Measurements from ENCODE around the gene WASHC2A.
"Not testable (repeated sequence)": the region's sequence is repeated elsewhere in the genome, so short reads cannot be mapped to it uniquely, and the experiment has no call there.

Gene WASHC2A, protein sequence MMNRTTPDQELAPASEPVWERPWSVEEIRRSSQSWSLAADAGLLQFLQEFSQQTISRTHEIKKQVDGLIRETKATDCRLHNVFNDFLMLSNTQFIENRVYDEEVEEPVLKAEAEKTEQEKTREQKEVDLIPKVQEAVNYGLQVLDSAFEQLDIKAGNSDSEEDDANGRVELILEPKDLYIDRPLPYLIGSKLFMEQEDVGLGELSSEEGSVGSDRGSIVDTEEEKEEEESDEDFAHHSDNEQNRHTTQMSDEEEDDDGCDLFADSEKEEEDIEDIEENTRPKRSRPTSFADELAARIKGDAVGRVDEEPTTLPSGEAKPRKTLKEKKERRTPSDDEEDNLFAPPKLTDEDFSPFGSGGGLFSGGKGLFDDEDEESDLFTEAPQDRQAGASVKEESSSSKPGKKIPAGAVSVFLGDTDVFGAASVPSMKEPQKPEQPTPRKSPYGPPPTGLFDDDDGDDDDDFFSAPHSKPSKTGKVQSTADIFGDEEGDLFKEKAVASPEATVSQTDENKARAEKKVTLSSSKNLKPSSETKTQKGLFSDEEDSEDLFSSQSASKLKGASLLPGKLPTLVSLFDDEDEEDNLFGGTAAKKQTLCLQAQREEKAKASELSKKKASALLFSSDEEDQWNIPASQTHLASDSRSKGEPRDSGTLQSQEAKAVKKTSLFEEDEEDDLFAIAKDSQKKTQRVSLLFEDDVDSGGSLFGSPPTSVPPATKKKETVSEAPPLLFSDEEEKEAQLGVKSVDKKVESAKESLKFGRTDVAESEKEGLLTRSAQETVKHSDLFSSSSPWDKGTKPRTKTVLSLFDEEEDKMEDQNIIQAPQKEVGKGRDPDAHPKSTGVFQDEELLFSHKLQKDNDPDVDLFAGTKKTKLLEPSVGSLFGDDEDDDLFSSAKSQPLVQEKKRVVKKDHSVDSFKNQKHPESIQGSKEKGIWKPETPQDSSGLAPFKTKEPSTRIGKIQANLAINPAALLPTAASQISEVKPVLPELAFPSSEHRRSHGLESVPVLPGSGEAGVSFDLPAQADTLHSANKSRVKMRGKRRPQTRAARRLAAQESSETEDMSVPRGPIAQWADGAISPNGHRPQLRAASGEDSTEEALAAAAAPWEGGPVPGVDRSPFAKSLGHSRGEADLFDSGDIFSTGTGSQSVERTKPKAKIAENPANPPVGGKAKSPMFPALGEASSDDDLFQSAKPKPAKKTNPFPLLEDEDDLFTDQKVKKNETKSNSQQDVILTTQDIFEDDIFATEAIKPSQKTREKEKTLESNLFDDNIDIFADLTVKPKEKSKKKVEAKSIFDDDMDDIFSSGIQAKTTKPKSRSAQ (N-terminal part only)

DNA sequence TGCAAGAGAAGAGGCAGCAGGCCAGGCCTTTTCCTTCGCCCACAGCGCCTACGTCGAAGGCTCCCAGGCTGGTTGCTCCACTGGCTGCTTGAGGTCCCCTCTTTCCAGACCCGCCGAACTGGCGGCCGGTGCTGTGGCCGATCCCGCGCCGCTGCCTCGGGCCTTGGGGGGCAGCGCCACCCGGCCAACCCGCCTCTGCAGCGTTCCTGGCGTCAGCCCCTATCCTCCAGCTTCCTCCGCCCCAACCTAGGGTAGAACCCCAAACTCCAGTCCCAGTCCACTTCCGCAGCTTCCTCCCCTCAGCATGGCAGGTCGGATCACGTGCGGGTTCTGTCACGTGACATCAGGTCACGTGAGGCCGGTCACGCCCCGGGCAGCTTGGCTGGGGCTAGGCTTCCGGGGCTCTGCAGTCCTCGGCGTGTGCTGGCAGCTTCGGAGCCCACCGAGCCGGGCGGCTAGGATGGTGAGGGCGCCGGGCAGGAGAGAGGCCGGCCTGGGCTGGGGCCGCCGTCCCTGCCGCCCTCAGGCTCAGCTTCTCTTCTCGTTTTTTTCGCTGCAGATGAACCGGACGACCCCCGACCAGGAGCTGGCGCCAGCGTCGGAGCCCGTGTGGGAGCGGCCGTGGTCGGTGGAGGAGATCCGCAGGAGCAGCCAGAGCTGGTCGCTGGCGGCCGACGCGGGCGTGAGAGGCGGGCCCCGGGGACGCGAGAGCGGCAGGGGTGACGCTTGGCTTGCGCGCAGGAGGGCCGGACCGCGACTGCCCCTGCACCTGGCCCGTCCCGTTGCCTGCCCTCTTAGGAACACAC, at the start of gene WASHC2A:
TSS of gene WASHC2A (plus strand) at position 409 of the 806 bp plus-strand sequence. CDS start at position 461, 52 bp downstream.
- peak; percentile 90 to 92 for DNase-seq

DNA sequence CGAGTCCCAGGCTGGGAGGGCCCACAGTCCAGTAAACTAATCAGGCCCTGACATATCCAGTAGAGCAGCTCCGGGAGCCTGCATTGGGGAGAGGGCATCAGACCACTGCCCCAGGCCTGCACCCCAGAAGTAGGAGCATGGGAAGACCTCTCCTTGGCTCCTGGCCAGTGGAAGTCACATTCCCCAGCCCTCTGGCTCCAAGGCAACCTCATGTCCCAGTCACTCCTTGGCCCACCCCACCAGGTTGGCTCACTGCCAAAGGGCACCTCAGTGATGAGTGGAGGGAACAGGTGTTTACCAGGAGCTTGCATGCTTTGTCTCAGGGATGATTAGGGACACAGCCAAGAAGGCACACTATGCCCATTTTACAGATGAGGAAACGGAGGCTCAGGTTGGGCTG, 48.5 kb upstream of the WASHC2A start:
- DNase-seq = not testable (repeated sequence)

DNA sequence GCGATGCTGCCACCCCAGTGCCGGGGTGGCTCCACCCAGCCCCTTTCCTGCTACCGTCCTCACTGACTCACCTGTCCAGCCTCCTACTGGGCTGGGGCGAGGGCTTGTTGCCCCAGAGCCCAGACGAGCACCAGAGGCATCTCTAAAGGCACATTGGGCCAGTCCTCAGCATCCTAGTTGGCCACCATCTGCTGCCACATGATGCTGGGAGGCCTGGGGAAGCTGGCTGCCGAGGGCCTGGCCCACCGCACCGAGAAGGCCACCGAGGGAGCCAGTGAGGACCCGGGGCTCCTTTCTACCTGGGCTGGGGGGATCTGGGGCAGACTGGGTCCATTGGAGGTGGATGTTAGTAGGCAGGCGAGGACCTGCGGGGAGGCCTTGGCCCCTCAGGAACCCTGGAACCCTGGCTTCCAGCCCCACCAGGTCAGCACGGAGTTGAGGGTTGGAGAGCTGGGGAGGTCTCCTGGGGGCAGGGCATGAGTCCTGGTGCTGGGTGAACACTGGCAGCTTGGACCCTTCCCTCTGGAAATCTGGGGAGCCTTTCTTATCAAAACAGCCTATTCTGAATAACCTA, 47.2 kb upstream of the WASHC2A start:
- DNase-seq = not testable (repeated sequence)

DNA sequence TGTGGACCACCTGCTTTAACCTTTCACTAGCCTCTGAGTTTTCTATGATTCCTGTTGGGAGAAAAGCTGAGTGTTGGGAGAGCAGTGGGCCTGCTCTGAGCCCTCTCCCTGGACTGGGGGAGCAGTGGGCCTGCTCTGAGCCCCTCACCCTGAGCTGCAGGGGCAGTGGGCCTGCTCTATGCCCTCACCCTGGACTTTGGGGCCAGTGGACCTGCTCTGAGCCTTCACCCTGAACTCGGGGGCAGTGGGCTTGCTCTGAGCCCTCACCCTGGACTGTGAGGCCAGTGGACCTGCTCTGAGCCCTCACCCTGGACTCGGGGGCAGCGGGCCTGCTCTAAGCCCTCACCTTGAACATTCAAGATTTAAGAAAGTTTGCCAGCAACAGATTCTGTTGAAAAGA, 46.1 kb upstream of the WASHC2A start:
- DNase-seq = no peak

DNA sequence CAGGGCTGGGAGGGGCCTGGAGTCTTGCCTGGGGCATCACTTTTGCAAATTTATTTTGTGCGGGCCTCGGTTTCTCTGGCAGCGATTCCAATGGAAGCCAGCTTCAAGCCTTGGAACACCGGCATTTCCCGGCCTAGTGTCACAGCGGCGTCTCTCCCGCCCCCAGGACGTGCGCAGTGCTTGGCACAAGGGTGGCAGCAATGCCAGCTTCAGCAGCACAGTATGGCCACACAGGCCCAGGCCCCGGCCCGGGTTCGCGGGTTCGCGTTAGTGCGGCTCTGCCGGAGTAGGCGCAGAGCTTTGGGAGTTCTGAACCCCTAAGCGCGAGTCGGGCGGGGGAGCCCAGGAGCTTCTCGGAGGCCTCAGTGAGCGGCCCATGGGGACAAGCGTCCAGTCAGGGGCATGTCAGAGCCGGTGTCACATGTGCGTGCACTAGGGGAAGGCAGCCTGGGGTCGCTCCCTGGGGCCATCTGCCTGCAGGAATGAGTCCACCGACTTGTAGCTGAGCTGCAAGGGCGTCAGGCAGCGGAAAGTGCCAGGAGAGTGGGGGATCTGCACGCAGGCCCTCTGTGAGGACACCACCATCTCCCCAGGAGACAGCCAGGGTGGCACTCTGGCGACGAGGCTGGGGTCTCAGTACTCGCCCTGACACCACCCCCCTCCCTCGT, 42.9 kb upstream of the WASHC2A start:
- DNase-seq = not testable (repeated sequence)

DNA sequence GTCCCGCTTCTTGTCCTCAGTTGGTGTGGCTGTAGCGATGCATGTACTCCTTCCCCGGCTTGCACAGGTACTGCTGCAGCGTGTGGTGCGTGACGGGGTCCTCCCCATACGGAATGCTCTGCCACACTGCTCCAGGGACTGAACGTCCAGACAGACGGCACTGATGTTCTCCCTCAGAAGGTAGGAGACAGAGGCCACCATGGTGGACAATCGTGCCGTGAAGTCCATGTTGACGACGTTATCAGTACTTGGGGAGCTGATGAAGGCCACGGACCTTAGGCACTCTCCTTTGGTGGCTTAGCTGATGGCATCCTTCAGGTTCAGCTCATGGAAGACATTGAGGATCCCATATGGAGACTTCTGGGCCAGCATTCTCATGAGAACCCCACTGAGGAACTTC, 42.1 kb upstream of the WASHC2A start:
- DNase-seq = no peak

DNA sequence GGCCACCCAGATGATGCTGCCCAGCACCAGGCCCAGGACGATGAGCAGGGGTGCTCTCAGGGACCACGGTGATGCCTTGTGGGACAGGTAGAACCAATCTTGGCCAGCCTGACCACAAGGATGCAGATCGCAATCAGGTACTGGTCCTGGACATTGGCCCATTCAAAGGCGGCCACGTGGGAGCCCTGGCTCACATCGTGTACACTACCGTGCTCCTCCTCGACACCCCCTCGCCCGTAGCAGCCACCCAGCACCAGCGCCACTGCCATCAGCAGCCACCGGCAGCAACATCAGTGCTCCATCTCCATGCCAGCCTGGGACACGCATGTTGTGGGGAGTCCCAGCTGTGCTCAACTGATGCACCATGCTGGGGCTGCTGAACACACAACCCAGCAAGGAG, 40.6 kb upstream of the WASHC2A start:
- DNase-seq = no peak

DNA sequence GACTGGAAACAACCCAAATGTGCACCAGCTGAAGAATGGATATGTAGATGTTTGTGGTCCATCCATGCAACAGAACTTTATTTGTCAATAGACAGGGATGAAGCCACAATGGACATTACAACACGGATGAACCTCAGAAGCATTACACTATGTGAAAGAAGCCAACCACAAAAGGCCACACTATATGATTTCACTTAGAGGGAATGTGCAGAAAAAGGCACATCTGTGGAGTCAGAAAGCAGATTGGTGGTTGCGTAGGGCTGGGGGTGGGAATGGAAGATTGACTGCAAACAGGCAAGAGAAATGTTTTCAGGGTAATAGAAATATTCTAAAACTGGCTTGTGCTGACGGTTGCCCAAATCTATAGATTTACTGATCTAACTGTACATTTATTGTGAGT, 34.3 kb upstream of the WASHC2A start:
- DNase-seq = no peak

DNA sequence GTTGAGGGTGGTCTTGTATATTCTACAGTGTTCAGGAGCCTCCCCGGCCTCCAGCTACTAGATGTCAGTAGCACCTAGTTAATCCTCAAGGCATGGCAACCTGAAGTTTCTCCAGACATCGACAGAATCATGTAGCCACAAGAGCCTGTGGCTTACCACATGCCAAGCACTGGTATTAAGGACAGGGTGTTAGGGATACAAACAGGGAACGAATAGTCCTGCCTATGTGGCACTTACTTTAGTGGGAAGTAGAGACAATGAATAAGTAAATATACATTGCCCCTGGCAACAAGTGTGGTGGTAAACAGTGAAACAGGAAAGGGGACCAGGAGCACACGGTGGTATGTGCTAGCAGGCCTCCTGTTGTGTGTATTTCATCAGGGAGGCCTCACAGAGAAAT, 32.4 kb upstream of the WASHC2A start:
- not testable (repeated sequence) for DNase-seq

DNA sequence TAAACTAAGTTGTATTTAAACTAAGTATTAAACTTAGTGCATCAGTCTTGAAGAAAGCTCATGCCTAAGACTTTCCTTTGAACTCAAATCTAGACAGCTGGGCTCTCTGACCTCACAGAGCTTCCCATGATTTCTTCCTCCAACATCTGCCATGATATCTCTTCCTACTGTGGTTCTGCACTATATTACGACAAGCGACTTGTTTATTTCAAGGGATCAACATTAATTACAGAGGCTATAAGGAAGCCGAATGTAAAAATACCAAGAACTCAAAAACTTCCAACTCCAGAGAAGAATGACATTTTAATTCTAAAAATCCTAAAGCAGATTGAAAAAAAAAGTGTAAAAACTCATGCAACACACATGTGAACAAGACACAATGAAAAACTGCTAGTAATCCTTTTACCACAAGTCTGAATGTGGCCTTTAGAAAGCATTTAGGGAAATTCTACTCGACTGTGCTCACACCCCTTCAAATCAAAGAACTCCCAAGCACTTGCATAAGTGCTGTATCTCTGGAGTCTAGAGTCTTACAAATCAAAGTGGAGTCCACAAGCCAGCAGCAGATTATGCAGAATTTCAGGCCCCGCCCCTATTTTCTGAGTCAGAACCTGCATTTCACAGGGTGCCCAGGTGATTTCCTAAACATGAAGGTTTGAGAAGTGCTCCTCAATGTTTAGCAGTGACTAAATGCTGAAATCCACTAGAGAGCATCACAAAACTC, 22.7 kb upstream of the WASHC2A start:
- no peak for DNase-seq

DNA sequence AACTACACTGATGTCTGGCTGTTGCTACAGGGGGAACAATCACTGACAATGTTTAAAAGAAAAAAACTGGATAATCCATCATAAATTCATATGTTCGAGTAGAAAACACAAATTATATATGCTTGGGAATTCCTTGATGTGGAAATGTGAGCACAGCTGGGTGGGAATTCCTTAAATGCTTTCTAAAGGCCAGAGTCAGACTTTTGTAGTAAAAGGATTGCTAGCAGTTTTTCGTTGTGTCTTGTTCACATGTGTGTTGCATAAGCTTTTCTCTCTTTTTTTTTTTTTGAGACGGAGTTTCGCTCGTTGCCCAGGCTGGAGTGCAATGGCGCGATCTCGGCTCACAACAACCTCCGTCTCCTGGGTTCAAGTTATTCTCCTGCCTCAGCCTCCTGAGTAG, 21.3 kb upstream of the WASHC2A start:
- not testable (repeated sequence) for DNase-seq

DNA sequence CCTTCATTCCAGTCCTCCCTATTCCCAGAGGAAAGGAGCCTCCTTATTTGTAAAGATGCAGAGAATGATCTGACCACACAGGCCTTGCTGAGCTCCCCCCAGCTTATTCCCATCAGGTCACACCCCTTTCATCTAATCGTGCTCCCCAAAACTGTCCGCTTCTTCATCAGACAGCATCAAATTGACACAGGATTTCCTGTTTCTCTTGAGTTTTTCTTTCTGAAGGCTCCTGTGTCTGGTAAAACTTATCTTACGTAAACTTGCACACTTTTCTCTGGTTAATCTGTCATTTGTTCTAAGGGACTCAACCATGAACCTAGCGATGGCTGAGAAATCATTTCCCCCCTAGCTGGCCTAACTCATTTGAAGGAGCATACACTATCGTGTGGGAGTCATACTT, 20.2 kb upstream of the WASHC2A start:
- not testable (repeated sequence) for DNase-seq

DNA sequence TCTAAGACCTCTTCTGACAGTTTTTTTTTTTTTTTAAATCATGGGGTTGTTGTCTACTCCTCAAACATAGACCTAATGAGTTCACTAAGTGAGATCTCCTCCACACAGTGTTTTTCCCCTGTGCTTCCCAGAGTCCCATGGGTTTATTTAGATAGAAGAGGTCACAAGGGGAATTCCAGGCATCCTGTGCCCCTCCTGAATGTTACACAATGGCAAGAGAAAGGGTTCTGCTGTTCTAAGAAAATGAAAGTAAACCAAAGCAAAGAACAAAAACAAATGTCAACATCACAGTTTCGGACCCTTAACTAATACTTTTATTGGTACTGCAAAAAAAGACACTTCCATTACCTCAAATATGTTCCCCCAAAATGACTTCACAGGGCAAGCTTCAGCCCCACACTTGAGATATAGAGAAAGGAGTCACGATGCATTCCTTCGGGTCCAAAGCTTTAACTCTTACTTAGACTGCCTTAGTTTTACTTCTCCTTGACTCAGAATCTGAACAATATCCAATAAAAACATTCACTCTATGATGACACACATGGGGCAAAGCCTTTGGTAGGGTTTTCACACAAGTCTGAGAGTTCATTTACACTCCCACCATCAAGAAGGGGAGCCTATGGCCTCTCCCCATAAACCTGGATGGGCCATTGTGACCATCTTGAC, 15.6 kb upstream of the WASHC2A start:
- not testable (repeated sequence) for DNase-seq

DNA sequence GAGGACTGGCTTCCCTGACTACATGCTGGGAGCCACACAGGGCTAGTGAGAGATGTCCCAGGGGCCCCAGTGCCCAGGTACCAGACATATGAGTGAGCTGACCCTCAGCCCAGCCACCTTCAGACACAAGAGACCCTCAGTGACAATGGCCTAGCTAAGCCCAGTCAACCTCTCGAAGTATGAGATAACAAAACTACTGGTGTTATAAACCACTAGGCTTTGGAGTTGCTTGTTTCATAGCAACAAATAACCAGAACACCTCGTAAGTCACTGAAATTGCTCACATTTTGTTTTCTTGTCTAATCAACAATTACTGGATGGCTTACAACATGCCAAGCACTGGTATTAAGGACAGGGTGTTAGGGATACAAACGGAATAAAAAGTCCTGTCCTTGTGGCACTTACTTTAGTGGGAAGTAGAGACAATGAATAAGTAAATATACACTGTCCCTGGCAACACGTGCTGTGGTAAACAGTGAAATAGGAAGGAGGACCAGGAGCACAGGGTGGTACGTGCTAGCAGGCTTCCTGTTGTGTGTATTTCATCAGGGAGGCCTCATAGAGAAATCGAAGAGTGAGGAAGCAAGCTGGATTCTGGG, 14.9 kb upstream of the WASHC2A start:
- not testable (repeated sequence) for DNase-seq

DNA sequence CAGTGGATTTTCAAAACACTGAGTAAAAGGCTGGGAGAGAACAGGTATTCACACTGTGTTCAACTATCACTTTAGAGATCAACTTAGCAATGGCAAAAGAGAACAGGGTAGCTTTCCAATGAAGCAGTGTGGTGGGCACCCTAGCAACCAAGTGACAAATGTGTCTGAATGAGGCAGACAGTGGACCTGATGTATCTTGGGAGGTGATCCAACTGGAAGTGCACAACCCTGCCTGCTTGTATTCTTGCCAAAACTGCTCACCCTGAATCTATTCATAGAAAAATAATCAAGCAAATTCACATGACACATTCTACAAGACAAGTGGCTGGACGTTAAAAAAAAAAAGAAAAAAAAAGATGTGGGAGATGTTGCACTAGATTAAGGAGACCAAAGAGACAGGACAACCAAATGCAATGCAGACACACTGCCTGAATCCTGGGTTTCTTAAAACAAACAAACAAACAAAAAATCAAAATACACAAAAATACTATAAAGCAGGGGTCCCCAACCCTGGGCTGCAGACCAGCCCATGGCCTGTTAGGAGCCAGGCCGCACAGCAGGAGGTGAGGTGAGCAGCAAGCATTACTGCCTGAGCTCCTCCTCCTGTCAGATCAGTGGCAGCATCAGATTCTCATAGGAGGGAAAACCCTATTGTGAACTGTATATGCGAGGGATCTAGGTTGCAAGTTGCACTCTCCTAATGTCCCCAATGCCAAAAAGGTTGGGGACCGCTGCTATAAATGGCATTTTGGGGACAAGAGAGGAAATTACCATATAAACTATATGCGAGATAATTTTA, 12.1 kb upstream of the WASHC2A start:
- DNase-seq = not testable (repeated sequence)

DNA sequence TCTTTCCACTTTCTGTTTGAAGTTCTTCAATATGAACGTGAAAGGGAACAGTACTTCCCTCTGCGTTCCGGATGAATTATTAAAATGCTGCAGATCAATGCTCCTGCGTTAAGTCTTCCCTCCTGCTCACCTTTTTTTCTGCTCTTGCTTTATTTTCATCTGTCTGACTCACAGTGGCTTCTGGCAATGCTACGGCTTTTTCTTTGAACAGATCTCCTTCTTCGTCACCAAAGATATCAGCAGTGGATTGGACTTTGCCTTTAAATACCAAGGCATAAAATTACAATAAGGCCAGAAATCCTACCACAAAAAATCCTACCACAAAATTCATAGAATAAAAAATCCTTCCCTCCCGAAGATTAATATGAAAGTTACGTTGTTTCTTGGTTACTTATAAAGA, 11.1 kb upstream of the WASHC2A start:
- not testable (repeated sequence) for DNase-seq

DNA sequence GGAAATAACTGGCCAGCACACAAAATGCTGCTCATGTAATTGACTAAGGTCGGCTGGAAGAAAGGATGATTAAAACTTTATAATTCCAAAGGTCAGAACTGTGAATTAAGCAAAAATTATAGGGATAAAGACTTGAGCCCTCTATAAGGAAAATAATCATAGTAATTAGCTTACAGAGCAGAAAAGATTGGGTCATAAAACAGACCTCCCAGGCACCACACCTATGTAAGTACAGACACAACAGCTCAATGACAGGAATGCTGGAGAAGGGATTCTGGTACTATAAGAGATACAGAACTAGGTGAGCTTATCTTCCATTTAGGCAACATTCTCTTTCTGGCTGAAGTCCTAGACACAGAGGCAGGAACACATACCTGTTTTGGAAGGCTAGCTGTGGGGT, 9.0 kb upstream of the WASHC2A start:
- DNase-seq = not testable (repeated sequence)

DNA sequence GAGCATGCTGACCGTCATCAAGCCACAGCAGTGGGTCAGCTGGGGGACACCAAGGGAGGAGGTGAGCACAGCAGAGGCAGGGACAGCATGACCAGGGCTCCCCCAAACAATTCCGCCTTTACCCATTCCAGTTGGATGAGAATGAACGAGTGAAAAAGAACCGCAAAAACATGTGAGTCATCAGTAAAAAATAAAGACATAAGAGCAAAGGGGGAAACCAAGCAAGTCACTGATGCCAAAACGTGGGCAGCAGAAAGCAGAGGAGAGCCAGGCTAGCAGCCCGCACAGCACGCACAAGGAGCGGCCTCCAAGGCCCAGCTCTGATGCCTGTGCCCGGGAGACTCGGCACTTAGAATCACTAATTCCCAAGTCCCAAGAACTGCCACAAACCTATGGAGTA, 7.8 kb upstream of the WASHC2A start:
- DNase-seq = not testable (repeated sequence)
